HepG2 (cell line): ENCODE results near the gene TACC3. TPM values are rescaled to one million over a fixed set of nuclear protein-coding genes. Genes with fewer than 3 reads are reported as not detected.

Experiments
- ATAC-seq: fragments of 200-7000 bp; cut with Tn5 transposase; 3 replicates; pipeline ENCODE4 v1.9.1; 2020; ENCODE audit warnings: mild to moderate bottlenecking, moderate library complexity
- BruUV-seq: library from RNA; stranded (reverse); fragments of 400-500 nt; replicated peaks from 2 replicates; lab custom pipeline; 2021; lab: Mats Ljungman, UMichigan
- CTCF ChIA-PET: fragments of 300-600 bp; formaldehyde crosslinking; extraction: SDS; loops from one replicate; lab custom pipeline; 2021; ENCODE audit warnings: low total read pairs, inconsistent platforms, low intra/inter-chr PET ratio; lab: Yijun Ruan, JAX
- POLR2A ChIA-PET: fragments of 350-600 bp; sonication (Branson Sonifier 250); formaldehyde crosslinking; loops from one replicate; lab custom pipeline; 2020; ENCODE audit warnings: antibody characterized with exemption, inconsistent platforms; lab: Yijun Ruan, JAX
- DNase-seq: peaks from one replicate; pipeline ENCODE4 v3.0.0-alpha.2; 2015; ENCODE audit warnings: low spot score
- FAIRE-seq: peaks from 3 replicates; lab custom pipeline; 2011; peaks lifted over from hg19 to GRCh38; lab: Jason Lieb, UNC
- H2AFZ ChIP-seq: one replicate; pipeline ENCODE4 v1.6.1; 2011; ENCODE audit warnings: low read length, inconsistent platforms
- H3K27ac ChIP-seq: fragments of 300-600 bp; 3 replicates; pipeline ENCODE4 v1.8.0; 2011; ENCODE audit warnings: mixed run types, mild to moderate bottlenecking, mixed read lengths, low read length, inconsistent platforms; ENCODE audit not compliant: insufficient read depth; ENCODE audit errors: extremely low read length
- H3K27me3 ChIP-seq, 2 experiments: fragments of 200-600 bp in 1 of 2; 2 replicates in 1 of 2; 3 replicates in 1 of 2; pipeline versions ENCODE4 v1.6.0 to v1.8.0; 2011; ENCODE audit warnings: low read length in 2 of 2, mild to moderate bottlenecking in 2 of 2, moderate library complexity in 2 of 2, inconsistent platforms in 1 of 2; ENCODE audit not compliant: insufficient read depth in 2 of 2, control insufficient read depth in 1 of 2
- H3K36me3 ChIP-seq, 2 experiments: fragments of 200-600 bp in 1 of 2; replicated peaks in 1 of 2; 2 replicates in 1 of 2; 3 replicates in 1 of 2; pipeline versions ENCODE4 v1.5.1 to v1.8.0; 2011; ENCODE audit warnings: low read length in 2 of 2, inconsistent platforms in 1 of 2; ENCODE audit not compliant: insufficient read depth in 2 of 2, control insufficient read depth in 1 of 2
- H3K4me1 ChIP-seq: 2 replicates; pipeline ENCODE4 v1.5.1; 2012; ENCODE audit warnings: low read length, inconsistent platforms; ENCODE audit not compliant: insufficient read depth
- H3K4me2 ChIP-seq: 2 replicates; pipeline ENCODE4 v1.6.0; 2011; ENCODE audit warnings: low read depth, low read length, inconsistent platforms
- H3K4me3 ChIP-seq, 3 experiments: fragments of 200-600 bp in 1 of 3; sonication (generic), shearing (Covaris generic) in 1 of 3; replicated peaks in 1 of 3; 2 replicates each; pipeline ENCODE4 v1.5.1; 2011 to 2016; ENCODE audit warnings: low read length in 3 of 3, inconsistent platforms in 2 of 3, low read depth in 2 of 3, mild to moderate bottlenecking in 2 of 3, control low read depth in 1 of 3, mixed read lengths in 1 of 3; ENCODE audit not compliant: insufficient read depth in 1 of 3
- H3K79me2 ChIP-seq: one replicate; pipeline ENCODE4 v1.6.1; 2011; ENCODE audit warnings: low read length, inconsistent platforms; ENCODE audit not compliant: insufficient read depth
- H3K9ac ChIP-seq: 2 replicates; pipeline ENCODE4 v1.6.0; 2011; ENCODE audit warnings: mild to moderate bottlenecking, low read depth, low read length, inconsistent platforms; ENCODE audit not compliant: insufficient read depth
- H3K9me3 ChIP-seq: 2 replicates; pipeline ENCODE4 v1.5.1; 2012; ENCODE audit warnings: mild to moderate bottlenecking, low read length
- H4K20me1 ChIP-seq: 2 replicates; pipeline ENCODE4 v1.6.0; 2011; ENCODE audit warnings: inconsistent platforms, mild to moderate bottlenecking, low read length, moderate library complexity; ENCODE audit not compliant: insufficient read depth
- CTCF ChIP-seq: sonication (generic); formaldehyde crosslinking; IDR thresholded peaks from 2 replicates; pipeline ENCODE4 v1.5.0; 2020; ENCODE audit warnings: mild to moderate bottlenecking, missing genetic modification reagents, moderate library complexity
- DZIP1 ChIP-seq: sonication (generic); formaldehyde crosslinking; IDR thresholded peaks from 2 replicates; pipeline ENCODE4 v1.5.0; 2020; ENCODE audit warnings: mild to moderate bottlenecking, missing genetic modification reagents
- HNRNPLL ChIP-seq: fragments of 200-400 bp; formaldehyde crosslinking; IDR thresholded peaks from 2 replicates; pipeline ENCODE4 v1.6.1; 2017; ENCODE audit warnings: mild to moderate bottlenecking, low read depth, low read length; ENCODE audit not compliant: poor library complexity, severe bottlenecking
- POLR2AphosphoS5 ChIP-seq: IDR thresholded peaks from 2 replicates; pipeline ENCODE4 v1.6.1; 2012; ENCODE audit warnings: low read depth, low read length
- SIN3A ChIP-seq: IDR thresholded peaks from 2 replicates; pipeline ENCODE4 v1.6.1; 2011; ENCODE audit warnings: low read depth, mild to moderate bottlenecking, control low read depth, low read length, borderline replicate concordance
- ZBTB14 ChIP-seq: sonication (generic); formaldehyde crosslinking; IDR thresholded peaks from 2 replicates; pipeline ENCODE4 v1.4.0; 2020; ENCODE audit warnings: missing genetic modification reagents
- ZNF234 ChIP-seq: sonication (generic); formaldehyde crosslinking; conservative IDR thresholded peaks from 2 replicates; pipeline ENCODE4 v1.5.1; 2020; ENCODE audit warnings: mild to moderate bottlenecking, missing genetic modification reagents
- ZNF263 ChIP-seq: sonication (generic); formaldehyde crosslinking; IDR thresholded peaks from 2 replicates; pipeline ENCODE4 v1.4.0; 2020; ENCODE audit warnings: missing genetic modification reagents
- ZNF451 ChIP-seq: sonication (generic); formaldehyde crosslinking; IDR thresholded peaks from 2 replicates; pipeline ENCODE4 v1.5.0; 2020; ENCODE audit warnings: mild to moderate bottlenecking, missing genetic modification reagents
- ZNF549 ChIP-seq: sonication (generic); formaldehyde crosslinking; IDR thresholded peaks from 2 replicates; pipeline ENCODE4 v1.5.0; 2020; ENCODE audit warnings: missing genetic modification reagents
- ZNF597 ChIP-seq: sonication (generic); formaldehyde crosslinking; IDR thresholded peaks from 2 replicates; pipeline ENCODE4 v1.5.0; 2020; ENCODE audit warnings: missing genetic modification reagents
- ZNF652 ChIP-seq: IDR thresholded peaks from 2 replicates; pipeline ENCODE4 v1.6.1; 2016; ENCODE audit warnings: low read depth, borderline replicate concordance
- ZNF773 ChIP-seq: sonication (generic); formaldehyde crosslinking; IDR thresholded peaks from 2 replicates; pipeline ENCODE4 v1.4.0; 2020; ENCODE audit warnings: missing genetic modification reagents, borderline replicate concordance
- ZUFSP ChIP-seq: sonication (generic); formaldehyde crosslinking; IDR thresholded peaks from 2 replicates; pipeline ENCODE4 v1.9.0; 2021; ENCODE audit warnings: missing genetic modification reagents, mild to moderate bottlenecking, borderline replicate concordance
- WGBS: methylation state at CpG from one replicate; pipeline ENCODE4 v1.1.6; 2017; ENCODE audit warnings: low lambda C conversion rate; 5-methylcytosine and 5-hydroxymethylcytosine counted together
- in situ Hi-C: cut with HindIII; loops from 2 replicates; pipeline ENCODE4 v1.10.0; 2017; ENCODE audit warnings: low pct_unique_long_range_greater_than_20kb; ENCODE audit not compliant: extremely low pct_ligation_motif_present
- intact Hi-C: fragments of 100-400 bp; cut with micrococcal nuclease; formaldehyde crosslinking; loops from one replicate; pipeline ENCODE4 v1.10.0; 2022; ENCODE audit not compliant: unreplicated experiment
- polyA plus RNA-seq, 8 experiments: library from polyadenylated mRNA; depleted of rRNA in 3 of 8; stranded (reverse) in 7 of 8; unstranded in 1 of 8; fragments of >200 nt; fragmentation: Illumina TruSeq in 4 of 8; extraction: Trizol in 4 of 8; gene quantifications; 2 replicates each; pipeline versions ENCODE4 v1.2.1 to v1.2.3, GENCODE V29; 2011 to 2016; ENCODE audit warnings: low read depth in 4 of 8, missing spikeins in 1 of 8, mixed read lengths in 1 of 8; ENCODE audit not compliant: insufficient read depth in 1 of 8
- total RNA-seq, 5 experiments: library from RNA; depleted of rRNA; stranded (reverse); fragments of >200 nt; fragmentation: Illumina TruSeq; extraction: Trizol; gene quantifications; 2 replicates each; pipeline ENCODE4 v1.2.3, GENCODE V29; 2016; ENCODE audit warnings: low read depth in 1 of 5

The TACC3 gene
- total and polyA plus RNA-seq, 2 of the 13 experiments (the other 11 are each of a cell fraction or from before 2014, with no cell fraction given) = 20.3 to 21.2 TPM

- no peak overlapping the region for H3K4me3 ChIP-seq
- peak; percentile 31 for ATAC-seq
- H4K20me1 ChIP-seq = no peaks in the 10 kb centered on the region
- WGBS = 39% methylated on average over 16 of the region's 23 CpGs
- 0 out of 2 replicates have a peak overlapping the region, but pooled peaks have one; percentile 5 for H3K9ac ChIP-seq
- no TSS peak for BruUV-seq
- ChIA-PET CTCF (no interaction called here), POLR2A (no interaction called here)
- peaks cover 0 to 3% of the 10 kb centered on the region in 2 experiments; a peak in 2 of 5 replicates for H3K36me3 ChIP-seq
- no peaks in the 10 kb centered on the region for H3K9me3 ChIP-seq
- no peak for DNase-seq
- peak overlapping the region; percentile 20; the same call in 1 of the 2 replicates for H3K4me2 ChIP-seq
- no peaks in the 10 kb centered on the region for H3K27me3 ChIP-seq
- H3K79me2 ChIP-seq = no peaks in the 10 kb centered on the region
- FAIRE-seq = no peak
- in situ Hi-C loops (no loop called here), intact Hi-C loops (no loop called here)
- peaks cover 36% of the 10 kb centered on the region for H3K4me1 ChIP-seq
- H2AFZ ChIP-seq = no peak overlapping the region
- H3K27ac ChIP-seq = no peak overlapping the region
- TF ChIP-seq SIN3A (no peak), ZUFSP (CRISPR knock-in tag) (no peak), CTCF (CRISPR knock-in tag) (no peak), ZNF597 (CRISPR knock-in tag) (no peak), DZIP1 (CRISPR knock-in tag) (no peak), POLR2AphosphoS5 (no peak), ZNF652 (no peak), ZNF773 (CRISPR knock-in tag) (no peak), ZNF234 (CRISPR knock-in tag) (no peak), ZNF549 (CRISPR knock-in tag) (no peak), HNRNPLL (no peak), ZNF451 (CRISPR knock-in tag) (no peak), ZBTB14 (CRISPR knock-in tag) (no peak), ZNF263 (CRISPR knock-in tag) (no peak)
Observed at GRCh38 chr4:1685235-1686150, 35.8 kb upstream of the TACC3 start.
